ENCODE data around the gene NLRP10. TPM values are rescaled to one million over a fixed set of nuclear protein-coding genes. Genes with fewer than 3 reads are reported as not detected.

The NLRP10 gene
- total and polyA plus RNA-seq, 4 donors = not detected

GRCh38 chr11:7986768-7987559 lies 21.7 kb upstream of the NLRP10 start, which contains the start of gene EIF3F:
Gene EIF3F (plus strand): TSS chr11:7987337. CDS start chr11:7987353, 16 bp downstream.
- H3K9ac ChIP-seq (ENCODE audit: insufficient read depth in 1 of 2, low read length in 2 of 2) = peak within 1 kb of the TSS; percentile 47 to 96
- H3K27ac ChIP-seq (ENCODE audit: low read depth in 1 of 2, low read length in 1 of 2) = peak within 1 kb of the TSS; percentile 30 to 89
- ATAC-seq (ENCODE audit: insufficient read depth, low FRiP score) = peak; percentile 99

DNA sequence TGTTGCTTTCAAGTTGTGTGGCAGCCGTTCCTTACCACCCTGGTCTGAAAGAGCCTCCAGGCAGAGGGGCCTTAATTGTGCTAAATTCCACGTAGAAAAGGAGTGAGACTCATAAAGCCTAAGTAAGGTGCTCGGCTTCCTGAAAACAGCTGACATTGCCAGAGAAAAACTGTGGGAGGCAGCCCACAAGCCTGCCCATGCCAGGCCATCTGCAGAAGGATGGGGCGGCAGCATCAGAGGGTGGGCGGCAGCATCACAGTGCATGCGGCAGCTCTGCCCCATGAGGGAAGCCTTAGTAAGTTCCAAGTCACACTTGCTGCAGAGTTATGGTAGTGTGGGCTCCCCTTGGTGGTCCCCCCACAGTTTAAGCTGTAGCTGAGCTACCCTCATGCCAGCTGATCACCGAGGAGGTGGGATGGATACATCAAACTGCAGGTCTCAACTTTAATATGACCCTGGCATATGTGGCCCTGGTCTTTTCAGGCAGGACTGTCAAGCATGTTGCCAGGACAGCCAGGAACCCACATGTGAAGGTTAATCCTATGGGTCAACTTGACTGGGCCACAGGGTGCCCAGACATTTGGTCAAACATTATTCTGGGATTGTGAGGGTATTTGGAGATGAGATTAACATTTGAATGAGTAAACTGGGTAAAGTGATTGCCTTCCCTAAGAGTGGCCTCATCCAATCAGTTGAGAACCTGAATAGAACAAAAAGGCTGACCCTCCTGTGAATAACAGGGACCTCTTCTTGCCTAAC lies 18.8 kb upstream of the NLRP10 start:
- H3K9ac ChIP-seq (ENCODE audit: insufficient read depth in 1 of 2, low read length in 2 of 2) = no peak overlapping the region
- TF ChIP-seq, protein P1, sequence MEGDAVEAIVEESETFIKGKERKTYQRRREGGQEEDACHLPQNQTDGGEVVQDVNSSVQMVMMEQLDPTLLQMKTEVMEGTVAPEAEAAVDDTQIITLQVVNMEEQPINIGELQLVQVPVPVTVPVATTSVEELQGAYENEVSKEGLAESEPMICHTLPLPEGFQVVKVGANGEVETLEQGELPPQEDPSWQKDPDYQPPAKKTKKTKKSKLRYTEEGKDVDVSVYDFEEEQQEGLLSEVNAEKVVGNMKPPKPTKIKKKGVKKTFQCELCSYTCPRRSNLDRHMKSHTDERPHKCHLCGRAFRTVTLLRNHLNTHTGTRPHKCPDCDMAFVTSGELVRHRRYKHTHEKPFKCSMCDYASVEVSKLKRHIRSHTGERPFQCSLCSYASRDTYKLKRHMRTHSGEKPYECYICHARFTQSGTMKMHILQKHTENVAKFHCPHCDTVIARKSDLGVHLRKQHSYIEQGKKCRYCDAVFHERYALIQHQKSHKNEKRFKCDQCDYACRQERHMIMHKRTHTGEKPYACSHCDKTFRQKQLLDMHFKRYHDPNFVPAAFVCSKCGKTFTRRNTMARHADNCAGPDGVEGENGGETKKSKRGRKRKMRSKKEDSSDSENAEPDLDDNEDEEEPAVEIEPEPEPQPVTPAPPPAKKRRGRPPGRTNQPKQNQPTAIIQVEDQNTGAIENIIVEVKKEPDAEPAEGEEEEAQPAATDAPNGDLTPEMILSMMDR (IDR thresholded peaks at IDR 0.05; ENCODE audit: control extremely low read depth, extremely low read depth) = no peak
- peaks cover 0 to 2% (median 0%) of the 10 kb centered on the region in 4 donors for H3K36me3 ChIP-seq (ENCODE audit: control insufficient read depth in 4 of 4, insufficient read depth in 4 of 4, low read length in 4 of 4)
- H3K9me3 ChIP-seq (ENCODE audit: control insufficient read depth in 4 of 4, insufficient read depth in 3 of 4, low read length in 3 of 4) = no peaks in the 10 kb centered on the region
- H3K4me1 ChIP-seq (ENCODE audit: control insufficient read depth in 5 of 5, insufficient read depth in 5 of 5, low read length in 5 of 5) = peaks cover 2 to 14% (median 12%) of the 10 kb centered on the region in 5 donors
- WGBS, 2 donors = 79 to 93% methylated on average over 7 of the region's 7 CpGs
- H3K27ac ChIP-seq (ENCODE audit: low read depth in 1 of 2, low read length in 1 of 2) = no peak overlapping the region
- DNase-seq (no peak), ATAC-seq (ENCODE audit: insufficient read depth, low FRiP score) (no peak)
- no peak overlapping the region for H3K4me3 ChIP-seq
- no peaks in the 10 kb centered on the region for H3K27me3 ChIP-seq (ENCODE audit: control insufficient read depth in 3 of 3, insufficient read depth in 3 of 3, low read length in 2 of 3)

More at GRCh38 chr11:7986768-7987559, 21.7 kb upstream of the NLRP10 start, which contains the start of gene EIF3F:
- H3K4me1 ChIP-seq (ENCODE audit: control insufficient read depth in 5 of 5, insufficient read depth in 5 of 5, low read length in 5 of 5) = peaks cover 2 to 14% (median 12%) of the 10 kb centered on the region in 5 donors
- H3K9me3 ChIP-seq (ENCODE audit: control insufficient read depth in 4 of 4, insufficient read depth in 3 of 4, low read length in 3 of 4) = no peaks in the 10 kb centered on the region
- peak; percentile 97 to 100 (median 100) for DNase-seq
- H3K4me3 ChIP-seq = peak within 1 kb of the TSS; percentile 98
- no peaks in the 10 kb centered on the region for H3K27me3 ChIP-seq (ENCODE audit: control insufficient read depth in 3 of 3, insufficient read depth in 3 of 3, low read length in 2 of 3)
- TF ChIP-seq, protein P1 (IDR thresholded peaks at IDR 0.05; ENCODE audit: control extremely low read depth, extremely low read depth) = peak; percentile 70
- H3K36me3 ChIP-seq (ENCODE audit: control insufficient read depth in 4 of 4, insufficient read depth in 4 of 4, low read length in 4 of 4) = peaks cover 2 to 16% (median 3%) of the 10 kb centered on the region in 4 donors
- 0 to 1% methylated on average over 46 to 47 of the region's 47 CpGs for WGBS, 2 donors

DNA sequence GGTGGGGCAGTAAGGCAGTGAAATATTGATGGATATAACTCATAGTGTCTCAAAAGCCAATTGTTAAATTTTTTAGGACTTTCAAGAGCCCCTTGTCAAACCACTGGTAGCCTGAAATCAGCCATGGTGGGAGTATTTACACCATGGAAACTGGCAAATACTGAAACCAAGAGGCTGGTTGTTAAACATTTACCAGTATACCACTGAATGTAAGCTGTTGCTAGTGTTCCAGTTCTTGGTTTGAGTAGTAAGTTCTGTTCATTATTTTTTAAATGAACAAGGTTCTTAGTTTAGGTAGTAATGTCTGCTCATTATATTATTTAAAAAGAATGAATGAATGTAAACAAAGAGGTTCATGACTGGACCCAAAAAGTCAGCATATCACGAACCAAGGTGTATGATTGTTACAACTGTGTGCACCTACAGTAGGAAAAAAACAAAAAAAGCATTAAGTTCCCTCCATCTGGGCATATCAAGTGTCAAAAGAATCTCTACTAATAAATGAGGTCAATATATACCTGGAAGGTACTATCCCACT lies 17.4 kb upstream of the NLRP10 start:
- DNase-seq (no peak), ATAC-seq (ENCODE audit: insufficient read depth, low FRiP score) (no peak)
- 66 to 87% methylated on average over 1 of the region's 1 CpG for WGBS, 2 donors
- H3K4me1 ChIP-seq (ENCODE audit: control insufficient read depth in 5 of 5, insufficient read depth in 5 of 5, low read length in 5 of 5) = peaks cover 0 to 2% (median 0%) of the 10 kb centered on the region in 5 donors
- H3K36me3 ChIP-seq (ENCODE audit: control insufficient read depth in 4 of 4, insufficient read depth in 4 of 4, low read length in 4 of 4) = no peaks in the 10 kb centered on the region
- TF ChIP-seq, protein P1 (IDR thresholded peaks at IDR 0.05; ENCODE audit: control extremely low read depth, extremely low read depth) = no peak
- no peaks in the 10 kb centered on the region for H3K27me3 ChIP-seq (ENCODE audit: control insufficient read depth in 3 of 3, insufficient read depth in 3 of 3, low read length in 2 of 3)
- H3K4me3 ChIP-seq = no peak overlapping the region
- no peaks in the 10 kb centered on the region for H3K9me3 ChIP-seq (ENCODE audit: control insufficient read depth in 4 of 4, insufficient read depth in 3 of 4, low read length in 3 of 4)
- no peak overlapping the region for H3K27ac ChIP-seq (ENCODE audit: low read depth in 1 of 2, low read length in 1 of 2)
- H3K9ac ChIP-seq (ENCODE audit: insufficient read depth in 1 of 2, low read length in 2 of 2) = no peak overlapping the region
